ENCODE results near the gene GPR17. TPM values are rescaled to one million over a fixed set of nuclear protein-coding genes. Genes with fewer than 3 reads are reported as not detected.

GPR17 gene
- total and polyA plus RNA-seq, 2 experiments from 2014 or later, result not detected

DNA sequence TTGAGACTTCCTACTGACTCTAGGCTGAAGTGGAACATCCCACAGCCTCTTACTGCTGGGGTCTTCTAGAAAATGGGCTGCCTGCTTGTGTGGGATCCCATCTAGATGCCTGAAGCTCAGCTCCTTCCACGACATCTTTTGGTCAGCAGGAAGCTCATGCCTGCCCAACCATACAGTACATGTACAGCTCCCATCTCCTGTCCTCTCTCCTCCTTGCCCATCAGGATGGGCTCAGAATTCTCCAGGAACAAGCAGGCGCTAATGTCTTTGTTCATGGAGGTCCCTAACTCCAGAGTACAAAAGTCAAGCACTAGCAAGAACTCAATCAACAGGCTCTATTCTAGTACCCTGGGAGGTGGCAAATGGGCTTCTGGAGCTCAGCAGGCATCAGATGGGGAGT, 31.7 kb upstream of the GPR17 start (continued):
- TF ChIP-seq ZNF114 (CRISPR knock-in tag; IDR thresholded peaks at IDR 0.05) (no peak), ZNF331 (CRISPR knock-in tag; IDR thresholded peaks at IDR 0.05; ENCODE audit: low read depth) (no peak), JUNB (IDR thresholded peaks at IDR 0.05; ENCODE audit: unreplicated experiment) (no peak), POLR2AphosphoS5 (IDR thresholded peaks at IDR 0.05; ENCODE audit: low read depth) (no peak)

DNA sequence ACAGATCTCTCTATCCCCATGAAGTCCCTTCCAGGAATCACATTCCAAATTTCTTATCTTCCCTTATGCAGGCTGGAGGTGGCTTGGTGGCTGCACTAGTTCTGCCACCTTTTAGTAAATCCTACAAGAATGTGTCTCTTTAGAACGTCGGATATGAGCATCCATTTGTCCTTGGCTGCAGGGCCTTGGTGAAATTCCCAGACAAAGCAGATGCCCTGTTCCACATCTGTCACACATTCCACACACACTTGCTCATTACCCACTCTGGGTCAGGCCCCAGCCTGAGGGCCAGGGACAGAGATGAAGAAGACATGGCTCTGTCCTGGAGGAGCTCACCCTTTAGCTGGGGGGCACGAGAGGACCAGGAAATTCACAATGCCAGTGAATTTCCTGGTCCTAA, 31.2 kb upstream of the GPR17 start:
- Histone ChIP-seq H3K9me2 (ENCODE audit: insufficient read depth) (peaks cover 3% of the 10 kb centered on the region; the same call in 1 of the 2 replicates), H4K20me1 (replicated peaks; ENCODE audit: insufficient read depth) (no peaks in the 10 kb centered on the region), H3K27ac (ENCODE audit: low read depth) (no peak overlapping the region), H3K4me2 (no peak overlapping the region), H3F3A (replicated peaks; ENCODE audit: low read depth) (no peaks in the 10 kb centered on the region), H3K27me3 (ENCODE audit: insufficient read depth) (no peaks in the 10 kb centered on the region), H3K36me3 (ENCODE audit: insufficient read depth) (no peaks in the 10 kb centered on the region), H3K79me2 (replicated peaks; ENCODE audit: insufficient read depth) (no peaks in the 10 kb centered on the region), H3K4me1 (ENCODE audit: insufficient read depth) (no peaks in the 10 kb centered on the region), H2AFZ (no peak overlapping the region), H3K4me3 (no peak overlapping the region)
- peaks cover 11% of the 10 kb centered on the region for H3K27me3 Mint-ChIP-seq (ENCODE audit: insufficient read depth, low read depth, poor library complexity)
- DNase-seq (ENCODE audit: low spot score), result no peak
- no peak for TF ChIP-seq EZH2 (IDR thresholded peaks at IDR 0.05; ENCODE audit: low read depth, unreplicated experiment)
- no peak for TF ChIP-seq CREB1 (CRISPR knock-in tag; IDR thresholded peaks at IDR 0.05; ENCODE audit: low read depth)
- TF ChIP-seq EZH2phosphoT487 (IDR thresholded peaks at IDR 0.05; ENCODE audit: unreplicated experiment), result no peak
- no peak for TF ChIP-seq CTCF (conservative IDR thresholded peaks at IDR 0.05; ENCODE audit: low read depth in 2 of 2)
- TF ChIP-seq, protein P1, sequence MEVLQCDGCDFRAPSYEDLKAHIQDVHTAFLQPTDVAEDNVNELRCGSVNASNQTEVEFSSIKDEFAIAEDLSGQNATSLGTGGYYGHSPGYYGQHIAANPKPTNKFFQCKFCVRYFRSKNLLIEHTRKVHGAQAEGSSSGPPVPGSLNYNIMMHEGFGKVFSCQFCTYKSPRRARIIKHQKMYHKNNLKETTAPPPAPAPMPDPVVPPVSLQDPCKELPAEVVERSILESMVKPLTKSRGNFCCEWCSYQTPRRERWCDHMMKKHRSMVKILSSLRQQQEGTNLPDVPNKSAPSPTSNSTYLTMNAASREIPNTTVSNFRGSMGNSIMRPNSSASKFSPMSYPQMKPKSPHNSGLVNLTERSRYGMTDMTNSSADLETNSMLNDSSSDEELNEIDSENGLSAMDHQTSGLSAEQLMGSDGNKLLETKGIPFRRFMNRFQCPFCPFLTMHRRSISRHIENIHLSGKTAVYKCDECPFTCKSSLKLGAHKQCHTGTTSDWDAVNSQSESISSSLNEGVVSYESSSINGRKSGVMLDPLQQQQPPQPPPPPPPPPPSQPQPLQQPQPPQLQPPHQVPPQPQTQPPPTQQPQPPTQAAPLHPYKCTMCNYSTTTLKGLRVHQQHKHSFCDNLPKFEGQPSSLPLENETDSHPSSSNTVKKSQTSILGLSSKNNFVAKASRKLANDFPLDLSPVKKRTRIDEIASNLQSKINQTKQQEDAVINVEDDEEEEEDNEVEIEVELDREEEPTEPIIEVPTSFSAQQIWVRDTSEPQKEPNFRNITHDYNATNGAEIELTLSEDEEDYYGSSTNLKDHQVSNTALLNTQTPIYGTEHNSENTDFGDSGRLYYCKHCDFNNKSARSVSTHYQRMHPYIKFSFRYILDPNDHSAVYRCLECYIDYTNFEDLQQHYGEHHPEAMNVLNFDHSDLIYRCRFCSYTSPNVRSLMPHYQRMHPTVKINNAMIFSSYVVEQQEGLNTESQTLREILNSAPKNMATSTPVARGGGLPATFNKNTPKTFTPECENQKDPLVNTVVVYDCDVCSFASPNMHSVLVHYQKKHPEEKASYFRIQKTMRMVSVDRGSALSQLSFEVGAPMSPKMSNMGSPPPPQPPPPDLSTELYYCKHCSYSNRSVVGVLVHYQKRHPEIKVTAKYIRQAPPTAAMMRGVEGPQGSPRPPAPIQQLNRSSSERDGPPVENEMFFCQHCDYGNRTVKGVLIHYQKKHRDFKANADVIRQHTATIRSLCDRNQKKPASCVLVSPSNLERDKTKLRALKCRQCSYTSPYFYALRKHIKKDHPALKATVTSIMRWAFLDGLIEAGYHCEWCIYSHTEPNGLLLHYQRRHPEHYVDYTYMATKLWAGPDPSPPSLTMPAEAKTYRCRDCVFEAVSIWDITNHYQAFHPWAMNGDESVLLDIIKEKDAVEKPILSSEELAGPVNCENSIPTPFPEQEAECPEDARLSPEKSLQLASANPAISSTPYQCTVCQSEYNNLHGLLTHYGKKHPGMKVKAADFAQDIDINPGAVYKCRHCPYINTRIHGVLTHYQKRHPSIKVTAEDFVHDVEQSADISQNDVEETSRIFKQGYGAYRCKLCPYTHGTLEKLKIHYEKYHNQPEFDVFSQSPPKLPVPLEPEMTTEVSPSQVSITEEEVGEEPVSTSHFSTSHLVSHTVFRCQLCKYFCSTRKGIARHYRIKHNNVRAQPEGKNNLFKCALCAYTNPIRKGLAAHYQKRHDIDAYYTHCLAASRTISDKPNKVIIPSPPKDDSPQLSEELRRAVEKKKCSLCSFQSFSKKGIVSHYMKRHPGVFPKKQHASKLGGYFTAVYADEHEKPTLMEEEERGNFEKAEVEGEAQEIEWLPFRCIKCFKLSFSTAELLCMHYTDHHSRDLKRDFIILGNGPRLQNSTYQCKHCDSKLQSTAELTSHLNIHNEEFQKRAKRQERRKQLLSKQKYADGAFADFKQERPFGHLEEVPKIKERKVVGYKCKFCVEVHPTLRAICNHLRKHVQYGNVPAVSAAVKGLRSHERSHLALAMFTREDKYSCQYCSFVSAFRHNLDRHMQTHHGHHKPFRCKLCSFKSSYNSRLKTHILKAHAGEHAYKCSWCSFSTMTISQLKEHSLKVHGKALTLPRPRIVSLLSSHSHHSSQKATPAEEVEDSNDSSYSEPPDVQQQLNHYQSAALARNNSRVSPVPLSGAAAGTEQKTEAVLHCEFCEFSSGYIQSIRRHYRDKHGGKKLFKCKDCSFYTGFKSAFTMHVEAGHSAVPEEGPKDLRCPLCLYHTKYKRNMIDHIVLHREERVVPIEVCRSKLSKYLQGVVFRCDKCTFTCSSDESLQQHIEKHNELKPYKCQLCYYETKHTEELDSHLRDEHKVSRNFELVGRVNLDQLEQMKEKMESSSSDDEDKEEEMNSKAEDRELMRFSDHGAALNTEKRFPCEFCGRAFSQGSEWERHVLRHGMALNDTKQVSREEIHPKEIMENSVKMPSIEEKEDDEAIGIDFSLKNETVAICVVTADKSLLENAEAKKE (CRISPR knock-in tag; IDR thresholded peaks at IDR 0.05), result no peak
- no peak for TF ChIP-seq REST (IDR thresholded peaks at IDR 0.05; ENCODE audit: unreplicated experiment)
- TF ChIP-seq ZNF331 (CRISPR knock-in tag; IDR thresholded peaks at IDR 0.05; ENCODE audit: low read depth), result no peak
- no peak for TF ChIP-seq STAT1 (IDR thresholded peaks at IDR 0.05; ENCODE audit: unreplicated experiment)
- TF ChIP-seq ZNF114 (CRISPR knock-in tag; IDR thresholded peaks at IDR 0.05), result no peak
- no peak for TF ChIP-seq NANOG (IDR thresholded peaks at IDR 0.05; ENCODE audit: borderline replicate concordance)
- no peak for TF ChIP-seq JUNB (IDR thresholded peaks at IDR 0.05; ENCODE audit: unreplicated experiment)
- no peak overlapping the region for H3K27ac Mint-ChIP-seq
- no peak for ATAC-seq
- no peak overlapping the region for H3K4me3 Mint-ChIP-seq
- no peaks in the 10 kb centered on the region; the same call in 2 of the 3 replicates for H3K36me3 Mint-ChIP-seq (ENCODE audit: low read depth)
- peaks cover 5% of the 10 kb centered on the region; the same call in 1 of the 3 replicates for H3K9me3 Mint-ChIP-seq
- no peaks in the 10 kb centered on the region for H3K4me1 Mint-ChIP-seq

Data from GM23338 (cell line).